DMS53 (cell line): ENCODE data around the gene DPY19L3.
"Not testable (repeated sequence)": the region's sequence is repeated elsewhere in the genome, so short reads cannot be mapped to it uniquely, and the experiment has no call there.

Experiments
- DNase-seq: peaks from one replicate; lab custom pipeline; 2025; lab: John Stamatoyannopoulos, UW

The DPY19L3 gene

GRCh38 chr19:32442650-32443049 is 37.1 kb downstream of the DPY19L3 start:
- no peak for DNase-seq

- DNase-seq, result not testable (repeated sequence)
Measured at GRCh38 chr19:32447534-32447933, 42.0 kb downstream of the DPY19L3 start.

- no peak for DNase-seq
Measured at GRCh38 chr19:32448026-32448425, 42.5 kb downstream of the DPY19L3 start.

GRCh38 chr19:32450217-32450616 is 44.6 kb downstream of the DPY19L3 start:
- no peak for DNase-seq

GRCh38 chr19:32453736-32454135 is 48.2 kb downstream of the DPY19L3 start:
- DNase-seq, result peak; percentile 21

GRCh38 chr19:32456406-32456805 is 50.8 kb downstream of the DPY19L3 start:
- no peak for DNase-seq

GRCh38 chr19:32457571-32458158 is 52.1 kb downstream of the DPY19L3 start:
- no peak for DNase-seq

GRCh38 chr19:32458500-32459123 is 53.0 kb downstream of the DPY19L3 start:
- DNase-seq, result no peak

- no peak for DNase-seq
Measured at GRCh38 chr19:32459204-32459865, 53.8 kb downstream of the DPY19L3 start.

- DNase-seq, result no peak
Measured at GRCh38 chr19:32460476-32460875, 54.9 kb downstream of the DPY19L3 start.

- DNase-seq, result peak; percentile 43
Measured at GRCh38 chr19:32464279-32464678, 58.7 kb downstream of the DPY19L3 start.

- DNase-seq, result no peak
Measured at GRCh38 chr19:32465176-32465575, 59.6 kb downstream of the DPY19L3 start.

- DNase-seq, result no peak
Measured at GRCh38 chr19:32469795-32470194, 64.2 kb downstream of the DPY19L3 start.

GRCh38 chr19:32471095-32471494 is 65.5 kb downstream of the DPY19L3 start:
- no peak for DNase-seq

GRCh38 chr19:32471811-32472210 is 66.2 kb downstream of the DPY19L3 start:
- no peak for DNase-seq

GRCh38 chr19:32475141-32476031 is 69.8 kb downstream of the DPY19L3 start:
- no peak for DNase-seq

- DNase-seq, result no peak
Measured at GRCh38 chr19:32476032-32476350, 70.4 kb downstream of the DPY19L3 start.

GRCh38 chr19:32480321-32480720 is 74.8 kb downstream of the DPY19L3 start:
- DNase-seq, result no peak

GRCh38 chr19:32483574-32483973 is 78.0 kb downstream of the DPY19L3 start:
- no peak for DNase-seq

- no peak for DNase-seq
Measured at GRCh38 chr19:32489971-32490370, 84.4 kb downstream of the DPY19L3 start.

- no peak for DNase-seq
Measured at GRCh38 chr19:32497391-32497790, 91.8 kb downstream of the DPY19L3 start.

GRCh38 chr19:32498648-32499200 is 93.2 kb downstream of the DPY19L3 start:
- no peak for DNase-seq
